Smooth muscle cell (in vitro differentiated cells): ENCODE results near the gene LRP11. TPM values are rescaled to one million over a fixed set of nuclear protein-coding genes. Genes with fewer than 3 reads are reported as not detected.

Source experiments
- DNase-seq: peaks from one replicate; lab custom pipeline; 2025; ENCODE audit not compliant: unreplicated experiment; lab: John Stamatoyannopoulos, UW
- H2AFZ ChIP-seq: fragments of 200-600 bp; sonication (generic); 2 replicates; pipeline ENCODE4 v1.6.0; 2016; ENCODE audit warnings: antibody characterized with exemption, low read depth, mild to moderate bottlenecking
- H3F3A ChIP-seq: fragments of 200-600 bp; sonication (generic); 2 replicates; pipeline ENCODE4 v1.6.0; 2017; ENCODE audit warnings: antibody characterized with exemption, low read depth
- H3K27ac ChIP-seq: fragments of 200-600 bp; sonication (generic); 2 replicates; pipeline ENCODE4 v1.5.1; 2016; ENCODE audit warnings: low read depth, mild to moderate bottlenecking
- H3K27me3 ChIP-seq: fragments of 200-600 bp; sonication (generic); 2 replicates; pipeline ENCODE4 v1.6.1; 2016; ENCODE audit warnings: low read depth, mild to moderate bottlenecking
- H3K36me3 ChIP-seq: fragments of 200-600 bp; sonication (generic); 2 replicates; pipeline ENCODE4 v1.5.1; 2016; ENCODE audit warnings: low read depth
- H3K4me1 ChIP-seq: fragments of 200-600 bp; sonication (generic); 2 replicates; pipeline ENCODE4 v1.5.1; 2016; ENCODE audit warnings: low read depth
- H3K4me2 ChIP-seq: fragments of 200-600 bp; sonication (generic); 2 replicates; pipeline ENCODE4 v1.6.0; 2016; ENCODE audit warnings: mild to moderate bottlenecking
- H3K4me3 ChIP-seq: fragments of 200-600 bp; sonication (generic); 2 replicates; pipeline ENCODE4 v1.5.1; 2016; ENCODE audit warnings: mild to moderate bottlenecking
- H3K79me2 ChIP-seq: fragments of 200-600 bp; sonication (generic); 2 replicates; pipeline ENCODE4 v1.6.0; 2016; ENCODE audit warnings: low read depth, mild to moderate bottlenecking
- H3K9ac ChIP-seq: fragments of 200-600 bp; sonication (generic); 2 replicates; pipeline ENCODE4 v1.6.0; 2016; ENCODE audit warnings: low read depth
- H3K9me3 ChIP-seq: fragments of 200-600 bp; sonication (generic); replicated peaks from 2 replicates; pipeline ENCODE4 v1.5.1; 2016; ENCODE audit warnings: low read depth
- H4K20me1 ChIP-seq: fragments of 200-600 bp; sonication (generic); 2 replicates; pipeline ENCODE4 v1.6.0; 2016; ENCODE audit warnings: low read depth
- CTCF ChIP-seq: fragments of 200-600 bp; sonication (generic); IDR thresholded peaks from 2 replicates; pipeline ENCODE4 v1.5.1; 2017; ENCODE audit warnings: borderline replicate concordance, mild to moderate bottlenecking, antibody characterized with exemption; ENCODE audit not compliant: insufficient read depth, poor library complexity, severe bottlenecking
- WGBS: methylation state at CpG from one replicate; pipeline ENCODE4 v1.1.7; 2016; ENCODE audit warnings: low lambda C conversion rate; 5-methylcytosine and 5-hydroxymethylcytosine counted together
- polyA plus RNA-seq: library from polyadenylated mRNA; unstranded; fragments of >200 nt; fragmentation: Nextera tagmentation; extraction: Ambion mirVana; gene quantifications from 2 replicates; pipeline ENCODE4 v1.2.1, GENCODE V29; 2016
- total RNA-seq: library from RNA; depleted of rRNA; stranded (reverse); fragments of >200 nt; gene quantifications from 2 replicates; pipeline ENCODE4 v1.2.3, GENCODE V29; 2014

LRP11 gene
- total and polyA plus RNA-seq, 2 experiments from 2014 or later, result 69.5 to 75.3 TPM

GRCh38 chr6:149890629-149891045 lies 26.5 kb upstream of the LRP11 start:
- no peak overlapping the region for H3K9ac ChIP-seq
- no peaks in the 10 kb centered on the region for H4K20me1 ChIP-seq
- H3K27me3 ChIP-seq, result no peaks in the 10 kb centered on the region
- no peaks in the 10 kb centered on the region for H3K79me2 ChIP-seq
- no peak for TF ChIP-seq CTCF
- H3K4me1 ChIP-seq, result no peaks in the 10 kb centered on the region
- DNase-seq, result no peak
- H3K4me3 ChIP-seq, result no peak overlapping the region
- no peak overlapping the region for H3K27ac ChIP-seq
- no peak overlapping the region for H2AFZ ChIP-seq
- H3K9me3 ChIP-seq, result no peaks in the 10 kb centered on the region
- no peaks in the 10 kb centered on the region for H3K36me3 ChIP-seq
- no peak overlapping the region for H3K4me2 ChIP-seq
- H3F3A ChIP-seq, result no peaks in the 10 kb centered on the region
- WGBS, result 81% methylated on average over 6 of the region's 6 CpGs

GRCh38 chr6:149889326-149889725 lies 25.2 kb upstream of the LRP11 start:
- no peak overlapping the region for H3K9ac ChIP-seq
- WGBS, result 77% methylated on average over 7 of the region's 7 CpGs
- no peaks in the 10 kb centered on the region for H3K4me1 ChIP-seq
- DNase-seq, result no peak
- H3K4me2 ChIP-seq, result no peak overlapping the region
- H3K36me3 ChIP-seq, result no peaks in the 10 kb centered on the region
- H3K9me3 ChIP-seq, result no peaks in the 10 kb centered on the region
- H3F3A ChIP-seq, result no peaks in the 10 kb centered on the region
- no peaks in the 10 kb centered on the region for H3K79me2 ChIP-seq
- H2AFZ ChIP-seq, result no peak overlapping the region
- H3K4me3 ChIP-seq, result no peak overlapping the region
- no peak overlapping the region for H3K27ac ChIP-seq
- no peaks in the 10 kb centered on the region for H4K20me1 ChIP-seq
- no peaks in the 10 kb centered on the region for H3K27me3 ChIP-seq
- TF ChIP-seq CTCF, result no peak

GRCh38 chr6:149888659-149889058 lies 24.5 kb upstream of the LRP11 start:
- H3K79me2 ChIP-seq, result no peaks in the 10 kb centered on the region
- no peaks in the 10 kb centered on the region for H3K36me3 ChIP-seq
- no peak overlapping the region for H3K4me2 ChIP-seq
- no peak overlapping the region for H3K4me3 ChIP-seq
- H3K9me3 ChIP-seq, result no peaks in the 10 kb centered on the region
- no peak for DNase-seq
- H3K4me1 ChIP-seq, result no peaks in the 10 kb centered on the region
- TF ChIP-seq CTCF, result no peak
- 74% methylated on average over 1 of the region's 1 CpG for WGBS
- no peaks in the 10 kb centered on the region for H4K20me1 ChIP-seq
- no peak overlapping the region for H3K9ac ChIP-seq
- no peak overlapping the region for H2AFZ ChIP-seq
- no peaks in the 10 kb centered on the region for H3K27me3 ChIP-seq
- H3K27ac ChIP-seq, result no peak overlapping the region
- no peaks in the 10 kb centered on the region for H3F3A ChIP-seq

- no peak for DNase-seq
- Histone ChIP-seq H3K9me3 (no peaks in the 10 kb centered on the region), H2AFZ (no peak overlapping the region), H3K9ac (no peak overlapping the region), H3K79me2 (no peaks in the 10 kb centered on the region), H3K4me1 (no peaks in the 10 kb centered on the region), H3F3A (no peaks in the 10 kb centered on the region), H3K27ac (no peak overlapping the region), H4K20me1 (no peaks in the 10 kb centered on the region), H3K27me3 (no peaks in the 10 kb centered on the region), H3K4me3 (no peak overlapping the region), H3K4me2 (no peak overlapping the region), H3K36me3 (no peaks in the 10 kb centered on the region)
- no peak for TF ChIP-seq CTCF
- WGBS, result 80% methylated on average over 9 of the region's 9 CpGs
These were observed 23.9 kb upstream of the LRP11 start for GRCh38 chr6:149888093-149888492.
